Activated CD8-positive, alpha-beta memory T cell treated with anti-CD3 and anti-CD28 coated beads, Interleukin-2, amount 50 U/mL, for 4 hours (primary cell): ENCODE results near the gene MST1R.

Experiments used
- DNase-seq: peaks from one replicate; pipeline ENCODE4 v3.0.0-alpha.2; 2020

MST1R gene

GRCh38 chr3:49872801-49873281 lies 30.8 kb downstream of the MST1R start:
- DNase-seq, result peak; percentile 26

DNA sequence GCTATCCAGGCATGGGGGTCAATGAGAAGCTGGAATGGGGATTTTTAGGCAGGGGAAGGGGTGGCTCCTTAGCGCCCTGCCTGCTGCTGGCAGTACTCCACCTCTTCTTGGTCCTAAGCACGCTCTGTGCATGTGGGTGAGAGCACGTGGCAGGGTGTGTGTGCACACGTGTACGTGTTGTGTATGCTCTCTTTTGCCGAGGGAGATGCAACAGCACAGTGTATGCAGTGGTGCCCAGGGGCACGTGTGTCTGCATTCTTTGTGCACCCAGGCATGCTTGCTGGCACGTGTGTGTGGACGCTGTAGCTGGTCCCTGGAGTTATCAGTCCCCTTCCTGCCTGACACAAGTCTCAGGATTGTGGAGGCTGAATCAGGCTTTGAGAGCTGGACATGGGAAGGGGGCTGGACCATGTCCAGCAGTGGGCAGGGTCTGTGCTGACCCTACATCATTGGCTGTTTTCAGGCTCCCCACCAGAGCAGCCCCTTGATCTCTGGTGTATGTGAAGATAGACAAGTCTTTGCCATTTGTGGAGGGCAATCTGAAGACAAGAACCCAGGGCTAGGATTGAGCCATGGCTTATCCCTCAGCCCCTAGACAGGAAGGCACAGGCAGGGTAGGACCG lies 32.0 kb downstream of the MST1R start:
- no peak for DNase-seq

DNA sequence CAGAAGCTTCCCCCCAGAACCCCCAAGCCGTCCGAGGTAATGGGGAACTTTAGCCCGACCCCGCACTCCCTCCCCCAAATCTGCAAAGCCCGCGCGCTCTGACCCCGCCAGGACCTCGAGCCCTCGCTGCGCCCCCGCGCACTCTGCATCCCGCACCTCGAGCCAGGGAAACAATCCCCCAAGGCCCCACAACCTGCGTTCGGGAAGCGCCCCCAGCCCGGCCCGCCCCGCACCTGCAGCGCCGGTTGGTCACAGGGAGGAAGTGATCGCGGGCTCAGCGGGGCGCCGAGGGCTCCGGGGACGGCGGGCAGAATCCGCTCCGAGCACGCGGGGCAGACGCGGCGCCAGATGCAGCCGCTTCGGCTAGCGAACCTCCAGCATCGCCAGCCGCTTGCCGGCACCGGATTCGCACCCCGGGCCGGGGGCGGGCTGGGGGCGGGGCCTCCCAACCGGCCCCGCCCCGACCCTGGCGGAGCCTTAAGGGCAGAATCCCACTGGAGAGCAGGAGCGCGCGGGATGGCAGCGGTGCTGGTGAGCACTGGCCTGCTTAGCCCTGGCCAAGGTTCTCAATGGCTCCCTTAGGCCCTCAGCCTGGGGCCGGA lies 34.0 kb downstream of the MST1R start, which contains the start of gene CAMKV:
Gene CAMKV, minus strand, starts transcription at position 382 of the 602 bp plus-strand sequence. CDS start 7,518 bp downstream, outside the sequence.
- no peak for DNase-seq

GRCh38 chr3:49868862-49869466 lies 34.7 kb downstream of the MST1R start:
- DNase-seq, result no peak

DNA sequence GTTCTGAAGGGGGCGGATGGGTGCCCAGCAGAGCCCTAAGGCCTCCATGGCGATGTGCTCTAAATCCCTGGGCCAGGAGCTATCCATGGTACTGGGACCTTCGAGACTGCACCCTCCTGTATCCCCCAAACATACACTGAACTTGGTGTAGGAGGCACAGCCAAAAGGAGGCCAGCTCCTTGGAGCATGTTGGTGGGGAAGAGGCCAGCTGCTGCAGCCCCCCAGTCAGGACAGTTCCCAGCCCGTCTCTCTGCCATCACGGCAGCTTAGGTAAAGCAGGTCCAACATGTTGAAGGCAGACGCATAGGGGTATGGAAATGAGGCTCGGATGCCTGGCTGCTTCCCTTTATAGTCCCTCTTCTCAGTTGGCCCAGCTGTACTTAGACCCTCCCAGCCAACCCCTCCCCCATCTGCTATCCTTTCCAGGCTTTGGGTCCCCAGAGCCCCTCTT lies 35.8 kb downstream of the MST1R start:
- DNase-seq, result no peak

DNA sequence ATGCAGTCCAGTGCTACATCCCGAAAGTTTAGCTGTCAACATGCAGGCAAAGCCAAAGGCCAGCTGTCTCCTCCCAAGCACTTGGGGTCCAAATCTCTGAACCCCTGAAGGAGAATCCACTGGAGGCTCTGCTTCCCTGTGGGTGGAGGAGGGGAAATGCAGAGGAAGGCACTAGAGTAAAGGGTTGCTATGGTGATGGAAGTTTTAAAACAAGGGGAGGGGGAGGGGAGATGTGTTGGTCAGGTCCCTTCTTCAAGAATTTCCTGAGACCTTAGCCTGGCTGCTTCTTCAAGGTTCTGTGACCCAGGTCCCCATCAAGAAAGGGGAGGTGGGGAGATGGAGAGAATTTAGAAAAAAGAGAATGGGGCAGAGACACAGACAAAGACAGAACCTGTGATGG lies 36.3 kb downstream of the MST1R start:
- no peak for DNase-seq

- no peak for DNase-seq
Observed at GRCh38 chr3:49865198-49865784, 38.4 kb downstream of the MST1R start.

DNA sequence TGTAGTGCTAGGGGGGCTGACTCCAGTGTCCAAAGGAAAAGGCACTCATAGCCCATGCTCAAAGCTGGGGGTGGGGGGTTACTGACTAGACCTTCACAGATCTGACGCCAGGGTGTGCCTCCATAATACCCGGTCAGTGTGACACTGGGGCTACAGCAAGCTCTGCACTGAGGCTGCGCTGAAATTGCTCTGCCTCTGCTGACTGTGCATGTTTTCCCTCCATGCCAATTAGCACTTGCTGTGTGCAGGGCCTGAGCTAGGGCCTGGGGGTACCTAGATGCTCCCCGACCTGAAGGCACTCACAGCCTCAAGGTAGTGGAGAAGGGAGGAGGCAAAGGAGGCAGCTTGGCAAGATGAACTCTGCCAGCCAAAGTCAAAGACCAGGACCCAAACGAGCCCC lies 39.2 kb downstream of the MST1R start:
- DNase-seq, result no peak

DNA sequence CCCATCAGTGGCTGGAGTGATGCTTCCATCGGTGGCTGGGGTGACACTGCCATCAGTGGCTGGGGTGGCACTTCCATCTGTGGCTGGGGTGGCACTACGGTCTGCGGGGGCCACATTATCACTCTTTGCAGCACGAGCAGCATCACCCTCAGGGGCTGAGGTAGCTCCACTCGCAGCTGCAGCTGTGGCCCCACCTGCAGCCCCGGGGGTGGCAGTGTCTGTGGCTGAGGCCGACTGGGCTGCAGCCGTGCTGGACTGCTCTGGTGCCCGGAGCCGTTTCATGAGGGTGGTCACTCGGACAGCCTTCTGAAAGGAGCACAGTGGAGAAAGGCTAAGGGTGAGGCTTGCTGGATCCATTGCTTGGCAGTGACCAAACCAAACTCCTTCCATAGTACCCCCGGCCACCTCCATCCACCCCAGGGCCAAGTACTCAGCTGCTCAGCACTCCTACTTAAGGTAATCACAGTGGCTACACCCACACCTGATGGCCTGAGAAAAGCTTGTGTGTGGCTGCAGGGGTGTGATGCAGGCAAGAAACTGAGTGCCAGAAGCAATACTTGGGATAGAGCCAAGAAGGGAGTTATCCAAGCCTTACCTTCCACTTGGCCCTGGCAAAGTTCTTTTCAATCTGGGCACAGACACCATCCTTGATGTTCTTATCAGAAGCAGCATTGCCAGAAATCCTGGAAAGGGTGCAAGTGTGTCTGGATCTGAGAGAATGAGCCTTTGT lies 43.9 kb downstream of the MST1R start:
- no peak for DNase-seq

DNA sequence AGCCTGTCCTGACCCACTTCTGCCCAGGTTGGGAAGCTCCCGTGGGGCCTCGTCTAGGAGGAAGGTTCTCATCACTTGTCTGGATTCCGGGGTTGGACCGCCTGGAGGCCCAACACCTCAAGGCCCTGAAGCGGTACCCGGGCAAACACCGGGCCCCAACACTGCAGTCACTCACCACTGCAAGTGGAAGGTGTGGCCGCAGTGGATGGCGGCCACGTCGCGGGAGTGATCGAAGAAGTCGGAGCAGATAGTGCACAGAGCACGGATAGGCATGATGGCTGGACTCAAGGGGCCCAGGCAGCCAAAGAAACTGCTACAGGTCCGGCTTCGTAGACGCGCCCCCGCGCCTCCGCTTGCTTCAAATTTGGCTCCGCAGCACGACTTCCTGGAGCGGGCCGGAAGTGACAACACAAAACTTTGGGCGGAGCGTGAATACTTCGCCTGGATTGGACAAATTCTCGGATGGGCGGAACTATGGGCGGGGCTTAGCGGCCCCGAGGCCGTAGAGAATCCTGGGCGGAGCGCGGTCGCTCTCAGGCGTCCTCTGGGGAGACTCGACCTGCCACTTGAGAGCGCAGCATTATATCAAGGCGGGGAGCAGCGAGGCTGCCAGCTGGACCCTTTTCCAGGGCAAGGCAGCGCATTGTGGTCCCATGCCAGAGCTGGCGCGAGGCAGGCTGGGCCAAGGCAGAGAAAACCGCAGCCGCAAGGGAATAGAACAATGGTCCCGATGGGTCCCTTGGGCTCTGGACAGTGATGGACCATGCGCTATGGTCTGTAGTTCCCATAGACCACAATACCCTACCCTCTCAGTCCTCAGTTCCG lies 47.3 kb downstream of the MST1R start, which contains the start of gene TRAIP:
Gene TRAIP, minus strand, starts transcription at position 384 of the 825 bp plus-strand sequence. Its CDS starts 111 bp downstream, at position 273.
- DNase-seq, result peak; percentile 95

DNA sequence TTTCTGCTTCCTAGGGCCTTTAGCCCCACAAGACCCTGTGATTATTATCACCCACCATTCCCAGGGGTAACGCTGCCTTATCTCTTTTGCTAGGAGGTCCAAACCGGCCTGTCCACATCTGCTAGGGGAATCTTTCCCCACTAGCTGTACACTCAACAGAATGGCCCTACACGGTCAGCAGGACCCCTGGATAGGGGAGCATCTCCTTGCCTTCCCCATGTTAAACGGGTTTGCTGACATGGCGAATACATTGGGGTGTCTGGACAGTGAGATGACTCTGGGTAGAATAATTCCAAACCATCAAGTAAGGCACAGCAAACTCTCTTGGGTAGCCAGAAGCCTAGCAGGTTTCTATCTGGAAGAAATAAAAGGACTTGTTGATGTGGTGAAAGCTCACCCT lies 48.0 kb downstream of the MST1R start:
- no peak for DNase-seq

DNA sequence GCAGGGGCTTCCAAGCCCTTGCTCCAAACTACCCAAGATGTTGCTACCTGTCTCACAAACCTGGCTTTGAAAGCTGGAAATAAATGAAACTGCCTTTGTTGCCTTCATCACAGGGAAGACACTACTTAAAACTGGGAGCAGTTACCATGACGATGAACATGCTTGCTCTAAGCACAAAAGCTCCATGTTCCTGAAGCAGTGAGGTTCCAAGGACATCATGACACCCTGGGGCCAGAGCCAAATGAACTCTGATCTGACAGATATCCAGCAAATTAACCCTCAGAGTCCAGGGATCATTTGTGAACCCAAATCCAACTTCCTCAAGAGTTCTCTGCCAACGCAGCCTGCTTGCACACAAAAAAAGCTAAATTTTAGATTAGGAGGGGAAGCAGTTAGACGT lies 58.0 kb downstream of the MST1R start:
- DNase-seq, result no peak

- no peak for DNase-seq
Observed at GRCh38 chr3:49844464-49845183, 59.0 kb downstream of the MST1R start.

- no peak for DNase-seq
Observed at GRCh38 chr3:49842843-49843517, 60.7 kb downstream of the MST1R start.

- no peak for DNase-seq
Observed at GRCh38 chr3:49841806-49842205, 61.9 kb downstream of the MST1R start.

GRCh38 chr3:49841126-49841696 lies 62.5 kb downstream of the MST1R start:
- no peak for DNase-seq

- no peak for DNase-seq
Observed at GRCh38 chr3:49840388-49840787, 63.3 kb downstream of the MST1R start.

DNA sequence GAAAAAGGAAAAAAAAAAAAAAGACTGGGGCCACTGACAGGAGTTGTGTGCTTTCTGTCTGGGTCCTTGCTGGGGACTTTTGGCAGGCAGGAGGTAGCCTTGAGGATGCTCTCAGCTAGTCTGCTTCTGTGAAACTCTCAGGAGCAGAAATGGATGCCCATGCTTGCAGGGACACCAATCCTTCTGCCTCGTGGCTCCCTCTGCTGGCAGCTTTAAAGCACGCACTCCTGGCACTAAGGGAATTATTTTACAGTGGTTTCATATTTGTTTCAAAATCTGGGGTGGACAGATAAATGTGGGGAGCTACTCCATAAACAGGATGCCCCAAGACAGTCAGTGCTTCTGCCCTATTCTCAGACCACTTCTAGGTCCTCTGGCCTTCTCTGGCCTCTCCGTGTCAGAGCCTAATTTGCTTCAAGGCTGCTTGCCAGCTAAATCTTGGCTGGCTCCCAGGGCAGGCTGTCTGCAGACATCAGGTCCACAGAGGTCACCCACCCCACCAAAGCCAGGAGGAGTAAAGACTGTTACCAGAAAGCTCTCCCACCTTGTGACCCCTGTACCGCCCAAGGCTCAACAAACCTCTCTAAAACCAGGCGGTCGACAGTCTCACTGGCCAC lies 64.4 kb downstream of the MST1R start:
- peak; percentile 82 for DNase-seq
